ENCODE measurements around the gene POLR1G. TPM values are rescaled to one million over a fixed set of nuclear protein-coding genes. Genes with fewer than 3 reads are reported as not detected.

The POLR1G gene
- total RNA-seq, 2 donors from 2014 or later, result 6.6 to 8.9 TPM

DNA sequence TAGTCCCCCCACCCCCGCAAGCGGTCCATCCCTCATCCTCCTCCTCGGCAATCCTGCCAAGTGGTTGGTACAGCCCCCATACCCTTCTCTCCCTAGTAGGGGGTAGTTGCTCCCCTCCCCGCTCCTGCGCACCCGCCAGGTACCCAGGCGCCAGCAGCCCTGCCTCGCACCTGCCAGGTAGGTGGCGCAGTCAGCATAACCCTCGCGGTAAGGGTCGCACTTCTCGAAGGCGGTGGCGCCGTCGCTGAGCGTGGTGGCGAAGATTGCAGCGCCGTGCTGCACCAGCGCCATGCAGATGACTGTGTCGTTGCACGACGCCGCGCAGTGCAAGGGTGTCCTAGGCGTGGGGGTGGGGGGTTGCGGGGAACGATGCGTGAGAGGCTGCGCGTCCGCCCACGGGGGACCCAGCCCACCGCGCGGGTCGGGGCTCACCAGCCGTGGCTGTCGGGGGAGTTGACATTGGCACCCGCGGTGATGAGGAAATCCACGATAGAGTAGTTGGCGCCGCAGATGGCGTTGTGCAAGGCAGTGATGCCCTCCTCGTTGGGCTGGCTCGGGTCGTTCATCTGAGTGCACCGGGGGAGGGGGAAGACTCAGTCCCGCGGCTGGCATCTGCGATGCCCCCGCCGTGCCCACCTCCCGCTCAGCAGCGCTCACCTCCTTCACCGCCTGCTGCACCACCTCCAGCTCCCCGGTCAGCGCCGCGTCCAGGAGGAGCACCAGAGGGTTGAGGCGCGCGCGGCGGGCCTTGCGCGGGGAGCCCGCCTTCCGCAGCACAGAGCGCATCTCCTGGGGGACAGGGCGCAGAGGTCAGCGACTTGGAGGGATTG, 20.8 kb upstream of the POLR1G start:
- TF ChIP-seq POLR2AphosphoS5 (IDR thresholded peaks at IDR 0.05), result no peak
- TF ChIP-seq CTCF (IDR thresholded peaks at IDR 0.05), result no peak
- no peak for TF ChIP-seq POLR2A (IDR thresholded peaks at IDR 0.05)
- no peak for DNase-seq (ENCODE audit: low spot score)
- no peaks in the 10 kb centered on the region for H3K9me3 ChIP-seq
- H3K36me3 ChIP-seq, result no peaks in the 10 kb centered on the region
- H3K27ac ChIP-seq, result no peak overlapping the region
- H3K4me1 ChIP-seq (replicated peaks), result no peaks in the 10 kb centered on the region
- WGBS, result 9% methylated on average over 68 of the region's 75 CpGs
- intact Hi-C loops (cut with DNase I), result no loop called here
- H3K27me3 ChIP-seq (replicated peaks; ENCODE audit: insufficient read depth), result no peaks in the 10 kb centered on the region
- H3K4me3 ChIP-seq, result no peak overlapping the region

DNA sequence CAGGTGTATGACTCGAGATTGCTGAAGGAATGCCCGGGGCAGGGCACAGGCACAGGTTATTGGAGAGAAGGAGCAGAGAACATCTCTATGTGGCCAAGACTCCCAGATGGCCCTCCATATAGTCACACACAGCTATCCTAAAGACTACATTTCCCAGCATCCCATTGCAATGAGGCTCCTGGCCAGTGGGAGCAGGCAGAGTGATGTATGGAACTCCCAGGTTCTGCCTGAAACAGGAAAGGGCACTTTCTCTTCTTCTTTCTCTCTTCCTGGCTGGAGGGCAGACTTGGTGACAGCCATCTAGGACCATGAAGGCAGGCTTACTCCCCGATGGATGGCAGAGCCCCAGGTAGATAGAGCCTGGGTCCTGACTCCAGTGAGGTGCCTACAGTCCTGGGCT, 15.1 kb upstream of the POLR1G start:
- Histone ChIP-seq H3K27ac (no peak overlapping the region), H3K36me3 (no peaks in the 10 kb centered on the region), H3K4me3 (no peak overlapping the region), H3K27me3 (replicated peaks; ENCODE audit: insufficient read depth) (no peaks in the 10 kb centered on the region), H3K4me1 (replicated peaks) (no peaks in the 10 kb centered on the region), H3K9me3 (no peaks in the 10 kb centered on the region)
- TF ChIP-seq POLR2A (IDR thresholded peaks at IDR 0.05) (no peak), CTCF (IDR thresholded peaks at IDR 0.05) (no peak), POLR2AphosphoS5 (IDR thresholded peaks at IDR 0.05) (no peak)
- 65% methylated on average over 3 of the region's 3 CpGs for WGBS
- DNase-seq (ENCODE audit: low spot score), result no peak
- intact Hi-C loops (cut with DNase I), result no loop called here

DNA sequence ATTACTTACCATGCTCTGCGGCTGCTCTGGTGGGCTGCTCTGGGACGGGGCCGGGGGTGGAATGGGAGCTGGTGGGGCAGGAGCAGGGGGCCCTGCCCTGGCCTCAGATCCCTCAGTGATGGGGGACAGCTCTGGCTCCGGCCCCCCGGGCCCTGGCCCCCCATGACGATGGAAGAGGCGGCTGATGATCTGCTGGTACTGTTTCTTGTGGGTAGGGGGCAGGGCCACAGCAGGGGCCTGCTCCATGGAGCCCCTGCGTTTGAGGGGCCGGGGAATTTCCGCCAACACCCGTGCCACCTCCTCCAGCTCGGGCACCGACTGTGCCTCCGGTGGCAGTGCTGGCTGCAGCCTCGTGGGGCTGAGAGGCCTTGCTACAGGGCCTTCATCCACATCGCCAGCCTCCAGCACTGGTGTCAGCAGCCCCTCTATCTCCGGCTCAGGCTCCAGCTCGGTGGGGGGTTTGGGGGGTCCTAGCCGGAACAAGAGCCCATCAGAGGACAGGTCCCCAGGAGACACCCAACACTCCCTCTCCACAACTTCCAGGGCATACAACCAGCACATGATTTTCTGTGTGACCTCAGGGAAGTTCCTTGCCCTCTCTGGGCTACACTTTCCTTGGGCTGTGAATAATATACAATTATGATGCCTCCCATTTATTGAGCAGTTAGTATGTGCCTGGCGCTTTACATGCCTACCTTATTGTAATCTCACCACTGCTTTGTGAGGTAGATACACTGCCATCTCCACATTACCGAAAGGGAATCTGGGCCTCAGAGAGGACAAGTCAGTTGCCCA, 14.4 kb upstream of the POLR1G start:
- H3K27ac ChIP-seq, result no peak overlapping the region
- H3K36me3 ChIP-seq, result no peaks in the 10 kb centered on the region
- no peaks in the 10 kb centered on the region for H3K27me3 ChIP-seq (replicated peaks; ENCODE audit: insufficient read depth)
- WGBS, result 93% methylated on average over 21 of the region's 21 CpGs
- no peak for DNase-seq (ENCODE audit: low spot score)
- H3K9me3 ChIP-seq, result no peaks in the 10 kb centered on the region
- H3K4me1 ChIP-seq (replicated peaks), result no peaks in the 10 kb centered on the region
- intact Hi-C loops (cut with DNase I), result no loop called here
- TF ChIP-seq CTCF (IDR thresholded peaks at IDR 0.05) (no peak), POLR2AphosphoS5 (IDR thresholded peaks at IDR 0.05) (no peak), POLR2A (IDR thresholded peaks at IDR 0.05) (no peak)
- H3K4me3 ChIP-seq, result no peak overlapping the region

DNA sequence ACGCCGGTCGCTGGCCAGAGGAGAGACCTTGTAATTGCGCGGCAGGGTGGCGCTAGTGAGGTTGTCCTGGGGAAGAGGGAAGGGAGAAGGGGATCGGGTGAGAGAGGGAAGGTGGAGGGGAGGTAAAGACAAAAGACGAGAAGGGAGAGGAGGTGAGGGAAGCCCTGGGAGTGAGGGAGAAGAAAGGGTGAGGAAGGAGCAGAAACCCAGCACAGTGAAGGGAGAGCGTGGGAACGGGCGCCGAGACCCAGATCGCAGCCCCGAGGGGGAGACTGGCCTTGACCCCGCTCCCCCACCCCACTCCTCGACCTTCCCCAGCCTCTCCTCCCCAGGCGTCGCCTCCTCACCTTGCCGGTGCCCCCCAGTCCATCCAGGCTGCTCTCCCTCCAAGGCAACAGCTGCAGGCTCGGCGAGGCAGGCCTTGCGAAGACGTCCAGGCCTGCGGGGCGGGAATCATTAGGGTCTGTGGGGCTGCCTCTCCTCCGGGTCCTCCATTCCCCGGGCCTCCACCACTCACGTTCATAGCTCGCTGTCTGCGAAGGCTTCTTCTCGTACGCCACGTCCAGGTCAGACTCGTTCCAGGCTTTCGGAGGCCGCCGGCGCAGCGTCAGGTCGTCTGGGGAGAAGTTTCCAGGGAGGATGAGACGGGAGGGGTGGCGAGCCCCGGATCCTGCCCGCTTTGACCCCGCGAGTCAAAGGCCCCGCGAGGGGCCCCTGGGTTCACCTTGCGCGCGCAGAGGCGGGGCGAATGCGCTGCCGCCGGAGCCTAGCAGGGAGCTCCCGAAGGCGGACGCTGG, 10.4 kb upstream of the POLR1G start:
- intact Hi-C loops (cut with DNase I), result no loop called here
- no peaks in the 10 kb centered on the region for H3K4me1 ChIP-seq (replicated peaks)
- no peak for DNase-seq (ENCODE audit: low spot score)
- H3K9me3 ChIP-seq, result no peaks in the 10 kb centered on the region
- H3K27me3 ChIP-seq (replicated peaks; ENCODE audit: insufficient read depth), result no peaks in the 10 kb centered on the region
- no peak overlapping the region for H3K27ac ChIP-seq
- no peaks in the 10 kb centered on the region for H3K36me3 ChIP-seq
- WGBS, result 71% methylated on average over 58 of the region's 59 CpGs
- no peak overlapping the region for H3K4me3 ChIP-seq
- TF ChIP-seq CTCF (IDR thresholded peaks at IDR 0.05) (no peak), POLR2AphosphoS5 (IDR thresholded peaks at IDR 0.05) (no peak), POLR2A (IDR thresholded peaks at IDR 0.05) (no peak)

Data from prostate gland (tissue), 2 donors.